H1 (cell line): ENCODE measurements around the gene IGFL3. TPM values are rescaled to one million over a fixed set of nuclear protein-coding genes. Genes with fewer than 3 reads are reported as not detected.
A peak's percentile ranks its signal among the peaks of the same experiment; 100 is the strongest.

Source experiments
- CTCF ChIA-PET: fragments of 300-600 bp; sonication (Branson Sonifier 250); formaldehyde crosslinking; loops from one replicate; lab custom pipeline; 2021; ENCODE audit not compliant: partially characterized antibody; lab: Charles Lee
- POLR2A ChIA-PET: fragments of 300-600 bp; sonication (Branson Sonifier 250); formaldehyde crosslinking; loops from one replicate; lab custom pipeline; 2021; ENCODE audit warnings: inconsistent platforms; ENCODE audit not compliant: partially characterized antibody; lab: Charles Lee
- DNase-seq, 2 experiments: peaks; one replicate each; pipeline versions ENCODE4 v3.0.0 to v3.0.0-alpha.2; 2010 to 2022; ENCODE audit warnings: low spot score in 2 of 2, low read depth in 1 of 2, mixed read lengths in 1 of 2
- FAIRE-seq: peaks from 2 replicates; lab custom pipeline; 2011; peaks lifted over from hg19 to GRCh38; lab: Jason Lieb, UNC
- H2AFZ ChIP-seq: 2 replicates; pipeline ENCODE4 v1.8.1; 2012; ENCODE audit warnings: low read length, inconsistent platforms
- H2AK5ac ChIP-seq: 2 replicates; pipeline ENCODE4 v1.6.1; 2013; ENCODE audit warnings: low read depth, low read length
- H2BK120ac ChIP-seq: replicated peaks from 2 replicates; pipeline ENCODE3; 2013; ENCODE audit warnings: low read depth, low read length, inconsistent platforms
- H2BK12ac ChIP-seq: 2 replicates; pipeline ENCODE4 v1.6.1; 2013; ENCODE audit warnings: low read depth, low read length
- H2BK15ac ChIP-seq: 2 replicates; pipeline ENCODE4 v1.6.1; 2013; ENCODE audit warnings: low read length
- H2BK20ac ChIP-seq: 2 replicates; pipeline ENCODE4 v1.6.1; 2013; ENCODE audit warnings: low read length
- H2BK5ac ChIP-seq: 2 replicates; pipeline ENCODE4 v1.6.1; 2013; ENCODE audit warnings: low read depth, low read length
- H3K14ac ChIP-seq: 2 replicates; pipeline ENCODE4 v1.6.1; 2013; ENCODE audit warnings: inconsistent platforms; ENCODE audit not compliant: insufficient read length
- H3K18ac ChIP-seq: 2 replicates; pipeline ENCODE4 v1.6.1; 2013; ENCODE audit warnings: low read length; ENCODE audit errors: extremely low read depth
- H3K23ac ChIP-seq: 2 replicates; pipeline ENCODE4 v1.6.1; 2013; ENCODE audit warnings: inconsistent platforms; ENCODE audit not compliant: insufficient read length
- H3K23me2 ChIP-seq: 2 replicates; pipeline ENCODE4 v1.6.1; 2013; ENCODE audit warnings: low read depth, low read length
- H3K27ac ChIP-seq: 2 replicates; pipeline ENCODE4 v1.6.1; 2011; ENCODE audit warnings: low read depth, low read length, inconsistent platforms
- H3K27me3 ChIP-seq, 4 experiments: replicated peaks in 1 of 4; 1 replicate in 1 of 4; 2 replicates in 3 of 4; pipeline versions ENCODE4 v1.6.1 to v1.8.1; 2011 to 2013; ENCODE audit warnings: low read length in 3 of 4, mild to moderate bottlenecking in 3 of 4, inconsistent platforms in 2 of 4, mixed read lengths in 2 of 4, moderate library complexity in 1 of 4; ENCODE audit not compliant: control insufficient read depth in 3 of 4, insufficient read depth in 3 of 4; ENCODE audit errors: extremely low read depth in 1 of 4
- H3K36me3 ChIP-seq, 4 experiments: 2 replicates each; pipeline versions ENCODE4 v1.6.1 to v1.8.1; 2011 to 2013; ENCODE audit warnings: mild to moderate bottlenecking in 4 of 4, low read length in 3 of 4, moderate library complexity in 2 of 4, control low read depth in 1 of 4, inconsistent platforms in 1 of 4; ENCODE audit not compliant: insufficient read depth in 4 of 4, control insufficient read depth in 2 of 4
- H3K4ac ChIP-seq: replicated peaks from 2 replicates; pipeline ENCODE3; 2013; ENCODE audit warnings: low read length, low read depth, mixed read lengths, inconsistent platforms; ENCODE audit not compliant: insufficient read length
- H3K4me1 ChIP-seq, 4 experiments: replicated peaks in 1 of 4; 1 replicate in 1 of 4; 2 replicates in 3 of 4; pipeline versions ENCODE4 v1.6.1 to v1.8.1; 2011 to 2013; ENCODE audit warnings: low read length in 3 of 4, inconsistent platforms in 2 of 4, mixed read lengths in 1 of 4; ENCODE audit not compliant: insufficient read depth in 4 of 4, control insufficient read depth in 3 of 4
- H3K4me2 ChIP-seq, 2 experiments: 2 replicates each; pipeline versions ENCODE4 v1.6.1 to v1.8.1; 2011 to 2013; ENCODE audit warnings: low read depth in 2 of 2, low read length in 2 of 2, control low read depth in 1 of 2, inconsistent platforms in 1 of 2, mild to moderate bottlenecking in 1 of 2; ENCODE audit not compliant: insufficient read depth in 1 of 2
- H3K4me3 ChIP-seq, 4 experiments: fragments of 200-600, 300-600 bp in 1 of 4; sonication (generic), shearing (Covaris generic), sonication (Bioruptor Twin) in 1 of 4; 2 replicates each; pipeline versions ENCODE4 v1.5.1 to v1.8.1; 2011 to 2016; ENCODE audit warnings: low read length in 4 of 4, low read depth in 3 of 4, control low read depth in 2 of 4, inconsistent platforms in 2 of 4, mild to moderate bottlenecking in 2 of 4, mixed read lengths in 1 of 4, moderate library complexity in 1 of 4; ENCODE audit not compliant: insufficient read depth in 2 of 4; ENCODE audit errors: extremely low read depth in 1 of 4
- H3K56ac ChIP-seq: replicated peaks from 2 replicates; pipeline ENCODE3; 2013; ENCODE audit warnings: low read depth, mild to moderate bottlenecking, mixed read lengths, low read length, inconsistent platforms; ENCODE audit not compliant: insufficient read length
- H3K79me1 ChIP-seq: 2 replicates; pipeline ENCODE4 v1.6.1; 2013; ENCODE audit warnings: low read depth, low read length, control low read depth
- H3K79me2 ChIP-seq, 2 experiments: 2 replicates each; pipeline versions ENCODE4 v1.6.1 to v1.8.1; 2012 to 2013; ENCODE audit warnings: low read length in 2 of 2, mild to moderate bottlenecking in 2 of 2, inconsistent platforms in 1 of 2; ENCODE audit not compliant: insufficient read depth in 2 of 2, control insufficient read depth in 1 of 2
- H3K9ac ChIP-seq, 4 experiments: replicated peaks in 1 of 4; 1 replicate in 1 of 4; 2 replicates in 3 of 4; pipeline versions ENCODE4 v1.6.1 to v1.8.1; 2011 to 2013; ENCODE audit warnings: low read depth in 3 of 4, low read length in 3 of 4, control low read depth in 2 of 4, mild to moderate bottlenecking in 2 of 4, moderate library complexity in 2 of 4, inconsistent platforms in 1 of 4; ENCODE audit errors: extremely low read depth in 1 of 4
- H3K9me3 ChIP-seq, 2 experiments: 2 replicates each; pipeline versions ENCODE4 v1.6.1 to v1.8.1; 2012 to 2013; ENCODE audit warnings: mild to moderate bottlenecking in 2 of 2, moderate library complexity in 2 of 2, control low read depth in 1 of 2, inconsistent platforms in 1 of 2, low read depth in 1 of 2, low read length in 1 of 2, mixed read lengths in 1 of 2; ENCODE audit not compliant: insufficient read depth in 2 of 2
- H4K20me1 ChIP-seq, 2 experiments: replicated peaks in 1 of 2; 2 replicates each; pipeline versions ENCODE3 to v1.8.1; 2011 to 2013; ENCODE audit warnings: inconsistent platforms in 2 of 2, low read length in 2 of 2, mild to moderate bottlenecking in 1 of 2; ENCODE audit not compliant: insufficient read depth in 2 of 2, control insufficient read depth in 1 of 2
- H4K5ac ChIP-seq: 2 replicates; pipeline ENCODE4 v1.6.1; 2013; ENCODE audit warnings: low read length, low read depth, mixed read lengths, inconsistent platforms; ENCODE audit not compliant: insufficient read length
- H4K8ac ChIP-seq: 2 replicates; pipeline ENCODE4 v1.8.0; 2013; ENCODE audit warnings: mild to moderate bottlenecking, moderate library complexity, low read length, inconsistent platforms; ENCODE audit not compliant: insufficient read depth; ENCODE audit errors: extremely low read depth
- H4K91ac ChIP-seq: replicated peaks from 2 replicates; pipeline ENCODE3; 2013; ENCODE audit warnings: low read length, mixed read lengths, inconsistent platforms; ENCODE audit not compliant: insufficient read length
- FOSL1 ChIP-seq: IDR thresholded peaks from 2 replicates; pipeline ENCODE4 v1.6.1; 2011; ENCODE audit warnings: mild to moderate bottlenecking, low read depth, low read length, moderate library complexity; ENCODE audit not compliant: insufficient read depth
- WGBS, 2 experiments: shearing (Covaris generic) in 1 of 2; methylation state at CpG; one replicate each; pipeline versions ENCODE4 v1.1.6 to v1.1.7; 2013 to 2015; ENCODE audit warnings: low lambda C conversion rate in 2 of 2, mixed read lengths in 2 of 2, inconsistent platforms in 1 of 2, low coverage in 1 of 2, missing lambda C conversion rate in 1 of 2; ENCODE audit not compliant: insufficient replicate concordance in 2 of 2, insufficient coverage in 1 of 2, insufficient read length in 1 of 2; ENCODE audit errors: extremely low coverage in 1 of 2, missing lambda C conversion rate in 1 of 2; 5-methylcytosine and 5-hydroxymethylcytosine counted together
- polyA plus RNA-seq, 7 experiments: library from polyadenylated mRNA; depleted of rRNA in 3 of 7; stranded (reverse) in 5 of 7; unstranded in 2 of 7; fragments of >200 nt in 5 of 7; fragments of 200-250 nt in 2 of 7; gene quantifications; 1 replicate in 5 of 7; 2 replicates in 1 of 7; 4 replicates in 1 of 7; pipeline versions ENCODE4 v1.2.1 to v1.2.3, GENCODE V29; 2011 to 2013; ENCODE audit warnings: missing spikeins in 2 of 7, mixed read lengths in 2 of 7
- total RNA-seq: library from RNA; stranded (reverse); fragmentation: NEBNext Ultra II Directional; extraction: Animal tissue kit (Norgen Biotek cat#: 25700); gene quantifications from 2 replicates; pipeline ENCODE4 v1.2.1, GENCODE V29; 2021

IGFL3 gene
- total and polyA plus RNA-seq, 2 of the 8 experiments (the other 6 are each of a cell fraction or from before 2014, with no cell fraction given) = 0.12 TPM; not detected in 1

GRCh38 chr19:46147791-46148288 is 23.4 kb upstream of the IGFL3 start, which contains the start of gene IGFL2:
Gene IGFL2, plus strand, starts transcription at chr19:46148238. Its CDS starts 41 bp downstream, at chr19:46148279.
- Histone ChIP-seq H3K23me2 (no peaks in the 10 kb centered on the region), H3K27ac (no peak within 1 kb of the TSS), H2AK5ac (no peak within 1 kb of the TSS), H3K36me3 (no peaks in the 10 kb centered on the region), H4K20me1 (no peaks in the 10 kb centered on the region), H3K79me2 (no peaks in the 10 kb centered on the region), H3K14ac (no peak within 1 kb of the TSS), H3K27me3 (no peaks in the 10 kb centered on the region; a peak in 1 of 7 replicates), H2BK5ac (no peak within 1 kb of the TSS), H3K9me3 (no peaks in the 10 kb centered on the region), H4K91ac (no peak within 1 kb of the TSS), H3K79me1 (no peaks in the 10 kb centered on the region), H3K9ac (no peak within 1 kb of the TSS), H3K4me1 (no peaks in the 10 kb centered on the region), H3K23ac (no peak within 1 kb of the TSS), H2BK15ac (no peak within 1 kb of the TSS), H2BK120ac (no peak within 1 kb of the TSS), H2BK20ac (no peak within 1 kb of the TSS), H3K56ac (no peak within 1 kb of the TSS), H3K18ac (no peak within 1 kb of the TSS), H4K5ac (no peak within 1 kb of the TSS), H2AFZ (peak within 1 kb of the TSS; percentile 58; the same call in 1 of the 2 replicates), H3K4me3 (no peak within 1 kb of the TSS), H3K4ac (no peak within 1 kb of the TSS), H2BK12ac (no peak within 1 kb of the TSS), H3K4me2 (no peak within 1 kb of the TSS), H4K8ac (no peak within 1 kb of the TSS)
- ChIA-PET CTCF (interaction anchor here (0.6 to 1.2 kb wide), 5 partner anchors 23 to 278 kb away, joined by 3 to 5 read pairs (median 4); partner anchors contain the start of gene IGFL3), POLR2A (interaction anchor here (0.7 to 2.5 kb wide), 2 partner anchors 9 to 14 kb away, joined by 3 to 11 read pairs; no protein-coding TSS in a partner anchor)
- DNase-seq (no peak), FAIRE-seq (no peak)
- WGBS, 2 experiments = 90% methylated on average over 6 of the region's 6 CpGs; no CpG with 5 or more reads in 1 of the 2 experiments
- TF ChIP-seq FOSL1 = no peak
